GM12878 (cell line): Measurements from ENCODE around the gene NCF2. TPM values are rescaled to one million over a fixed set of nuclear protein-coding genes. Genes with fewer than 3 reads are reported as not detected.
"Not testable (repeated sequence)": the region's sequence is repeated elsewhere in the genome, so short reads cannot be mapped to it uniquely, and the experiment has no call there.

Experiments
- ATAC-seq: fragments of 200-7000 bp; cut with Tn5 transposase; 3 replicates; pipeline ENCODE4 v1.9.1; 2020; ENCODE audit warnings: mild to moderate bottlenecking, moderate library complexity
- BruUV-seq: library from RNA; stranded (reverse); fragments of 400-500 nt; replicated peaks from 2 replicates; lab custom pipeline; 2021; lab: Mats Ljungman, UMichigan
- CTCF ChIA-PET: fragments of 300-600 bp; sonication (Branson Sonifier 250); formaldehyde crosslinking; extraction: SDS; loops from one replicate; lab custom pipeline; 2021; ENCODE audit warnings: inconsistent platforms; lab: Yijun Ruan, JAX
- POLR2A ChIA-PET: fragments of 350-600 bp; formaldehyde crosslinking; extraction: SDS; loops from one replicate; lab custom pipeline; 2021; ENCODE audit warnings: inconsistent platforms; lab: Charles Lee
- RAD21 ChIA-PET: fragments of 300-600 bp; sonication (Branson Sonifier 250); formaldehyde crosslinking; loops from one replicate; lab custom pipeline; 2023; ENCODE audit warnings: antibody characterized with exemption; ENCODE audit not compliant: unreplicated experiment; lab: Charles Lee
- SMC1A ChIA-PET: fragments of 300-600 bp; sonication (Branson Sonifier 250); formaldehyde crosslinking; loops from one replicate; lab custom pipeline; 2023; ENCODE audit not compliant: unreplicated experiment, uncharacterized antibody; lab: Charles Lee
- DNase-seq: peaks from one replicate; pipeline ENCODE4 v3.0.0-alpha.2; 2011; ENCODE audit warnings: low read depth, low spot score
- FAIRE-seq: peaks from 3 replicates; lab custom pipeline; 2011; peaks lifted over from hg19 to GRCh38; lab: Jason Lieb, UNC
- H2AFZ ChIP-seq: 2 replicates; pipeline ENCODE4 v1.6.0; 2011; ENCODE audit warnings: low read depth, low read length, control low read depth; ENCODE audit not compliant: control insufficient read depth
- H3K27ac ChIP-seq: 2 replicates; pipeline ENCODE4 v1.5.1; 2011; ENCODE audit warnings: control low read depth; ENCODE audit not compliant: control insufficient read depth, insufficient read depth
- H3K27me3 ChIP-seq, 2 experiments: replicated peaks in 1 of 2; 2 replicates each; pipeline versions ENCODE4 v1.6.0 to v1.6.1; 2011; ENCODE audit warnings: low read length in 1 of 2; ENCODE audit not compliant: control insufficient read depth in 2 of 2, insufficient read depth in 2 of 2
- H3K36me3 ChIP-seq, 2 experiments: 2 replicates each; pipeline ENCODE4 v1.5.1; 2011; ENCODE audit warnings: low read length in 1 of 2; ENCODE audit not compliant: control insufficient read depth in 2 of 2, insufficient read depth in 2 of 2
- H3K4me1 ChIP-seq: 2 replicates; pipeline ENCODE4 v1.6.1; 2011; ENCODE audit warnings: mild to moderate bottlenecking, low read length, moderate library complexity, mixed read lengths; ENCODE audit not compliant: control insufficient read depth, insufficient read depth
- H3K4me2 ChIP-seq: 2 replicates; pipeline ENCODE4 v1.6.0; 2011; ENCODE audit warnings: control low read depth; ENCODE audit not compliant: control insufficient read depth, insufficient read depth
- H3K4me3 ChIP-seq: fragments of 200-600 bp; sonication (generic); 2 replicates; pipeline ENCODE4 v1.5.1; 2016
- H3K79me2 ChIP-seq: 2 replicates; pipeline ENCODE4 v1.6.0; 2011; ENCODE audit warnings: low read length; ENCODE audit not compliant: control insufficient read depth, insufficient read depth
- H3K9ac ChIP-seq: 2 replicates; pipeline ENCODE4 v1.8.0; 2011; ENCODE audit warnings: low read length, control low read depth, mixed read lengths; ENCODE audit not compliant: control insufficient read depth, insufficient read depth
- H3K9me3 ChIP-seq: replicated peaks from 3 replicates; pipeline ENCODE4 v1.5.1; 2011; ENCODE audit warnings: mild to moderate bottlenecking, low read length; ENCODE audit not compliant: control insufficient read depth, insufficient read depth
- H4K20me1 ChIP-seq: 2 replicates; pipeline ENCODE4 v1.6.0; 2011; ENCODE audit not compliant: control insufficient read depth, insufficient read depth
- EZH2 ChIP-seq: IDR thresholded peaks from 2 replicates; pipeline ENCODE4 v1.6.1; 2012; ENCODE audit warnings: low read depth, mild to moderate bottlenecking, control low read depth, inconsistent platforms, low read length, borderline replicate concordance; ENCODE audit not compliant: control insufficient read depth
- PKNOX1 ChIP-seq: fragments of 450-650 bp; IDR thresholded peaks from 2 replicates; pipeline ENCODE4 v1.6.1; 2016; ENCODE audit warnings: mild to moderate bottlenecking
- POLR2AphosphoS5 ChIP-seq: IDR thresholded peaks from 2 replicates; pipeline ENCODE4 v1.6.1; 2011; ENCODE audit warnings: mild to moderate bottlenecking, low read length, inconsistent platforms
- RAD51 ChIP-seq: fragments of 450-650 bp; IDR thresholded peaks from 2 replicates; pipeline ENCODE4 v1.6.1; 2016; ENCODE audit warnings: moderate library complexity, mild to moderate bottlenecking, inconsistent platforms
- SIN3A ChIP-seq: IDR thresholded peaks from 2 replicates; pipeline ENCODE4 v1.6.1; 2012; ENCODE audit warnings: low read depth, low read length, improper control_type of control experiment
- WGBS: methylation state at CpG from one replicate; pipeline ENCODE4 v1.1.6; 2016; ENCODE audit warnings: low lambda C conversion rate; ENCODE audit not compliant: insufficient replicate concordance, insufficient coverage; ENCODE audit errors: missing lambda C conversion rate; 5-methylcytosine and 5-hydroxymethylcytosine counted together
- in situ Hi-C: fragments of 300-500 bp; cut with MboI; formaldehyde crosslinking; loops from 9 replicates; pipeline ENCODE4 v1.14.3; 2018; ENCODE audit warnings: mixed read lengths
- intact Hi-C: fragments of 100-400 bp; cut with micrococcal nuclease; formaldehyde crosslinking; loops from one replicate; pipeline ENCODE4 v1.14.2; 2022; ENCODE audit not compliant: unreplicated experiment
- polyA plus RNA-seq, 11 experiments: library from polyadenylated mRNA; depleted of rRNA in 4 of 11; unstranded in 6 of 11; stranded (reverse) in 5 of 11; fragments of >200 nt; fragmentation: Nextera tagmentation in 4 of 11; fragmentation: Illumina TruSeq in 1 of 11; extraction: Ambion mirVana in 4 of 11; extraction: Trizol in 1 of 11; gene quantifications; 1 replicate in 1 of 11; 2 replicates in 10 of 11; pipeline versions ENCODE4 v1.2.1 to v1.2.3, GENCODE V29; 2011 to 2016; ENCODE audit warnings: inconsistent platforms in 2 of 11, missing spikeins in 2 of 11, low read depth in 1 of 11
- total RNA-seq, 4 experiments: library from RNA; depleted of rRNA in 3 of 4; stranded (reverse); fragments of >200 nt in 3 of 4; fragmentation: Illumina TruSeq in 1 of 4; extraction: Trizol in 1 of 4; gene quantifications; 2 replicates each; pipeline versions ENCODE4 v1.2.1 to v1.2.3, GENCODE V29; 2013 to 2021

The NCF2 gene
- total and polyA plus RNA-seq, 10 of the 15 experiments (the other 5 are each of a cell fraction or from before 2014, with no cell fraction given), result 31.4 to 256 (median 77.1) TPM

GRCh38 chr1:183630748-183631147 is 40.5 kb upstream of the NCF2 start (continued):
- TF ChIP-seq RAD51 (peak; percentile 69), EZH2 (no peak), PKNOX1 (no peak)
- TF ChIP-seq, all 136 proteins: peak for 4

DNA sequence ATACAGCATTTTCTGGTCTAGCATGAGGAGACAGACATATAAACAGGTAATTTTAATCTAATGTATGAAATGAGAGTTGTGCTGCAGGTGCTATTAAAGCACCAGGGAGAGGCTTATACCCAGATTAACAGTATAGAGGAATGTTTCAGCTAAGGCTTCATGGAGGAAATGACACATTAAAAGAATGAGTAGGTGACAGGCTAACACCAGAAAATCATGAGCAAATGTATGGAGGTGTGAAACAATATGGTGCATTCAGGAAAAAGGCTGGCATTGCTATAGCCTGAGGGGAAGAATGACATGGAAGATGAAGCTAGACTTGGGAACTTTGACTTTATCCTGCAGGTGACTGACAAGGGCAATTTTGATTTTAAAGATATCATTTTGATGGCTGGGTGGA is 38.3 kb upstream of the NCF2 start:
- RAD21 ChIA-PET, result interaction anchor here (0.5 to 1.9 kb wide), 9 partner anchors 9 to 367 kb away, joined by 3 to 5 read pairs (median 3); no protein-coding TSS in a partner anchor
- 0 out of 2 replicates have a peak, but pooled peaks have one; percentile 29 for TF ChIP-seq POLR2AphosphoS5
- TF ChIP-seq SIN3A, result no peak
- TF ChIP-seq, all 136 proteins: peak for 1
- no peak overlapping the region; the same call in 1 of the 2 replicates for H3K27ac ChIP-seq
- FAIRE-seq, result no peak
- no peak overlapping the region for H3K9ac ChIP-seq
- BruUV-seq, result no TSS peak
- intact Hi-C loops, result no loop called here
- no peak overlapping the region for H3K4me3 ChIP-seq
- H3K79me2 ChIP-seq, result peaks cover 58% of the 10 kb centered on the region
- CTCF ChIA-PET, result interaction anchor here (0.7 to 5.8 kb wide), 9 partner anchors 9 to 287 kb away, joined by 3 to 30 read pairs (median 5); no protein-coding TSS in a partner anchor
- ATAC-seq, result 0 out of 3 replicates have a peak, but pooled peaks have one; percentile 3
- DNase-seq, result no peak
- H4K20me1 ChIP-seq, result no peaks in the 10 kb centered on the region
- peaks cover 4 to 30% of the 10 kb centered on the region in 2 experiments for H3K36me3 ChIP-seq
- SMC1A ChIA-PET, result interaction anchor here (0.5 to 2.2 kb wide), 14 partner anchors 9 to 288 kb away, joined by 3 to 8 read pairs (median 4); partner anchors contain the start of genes APOBEC4 and NCF2
- H3K4me1 ChIP-seq, result no peaks in the 10 kb centered on the region; the same call in 1 of the 2 replicates
- H3K9me3 ChIP-seq, result no peaks in the 10 kb centered on the region
- in situ Hi-C loops, result loop anchor here (10.0 kb wide), 1 partner anchor 154 kb away; the partner anchor contains the start of gene SMG7
- H3K27me3 ChIP-seq, result no peaks in the 10 kb centered on the region
- POLR2A ChIA-PET, result interaction anchor here (1.4 to 1.5 kb wide), 2 partner anchors 24 to 49 kb away, joined by 3 to 4 read pairs; no protein-coding TSS in a partner anchor
- H2AFZ ChIP-seq, result no peak overlapping the region
- H3K4me2 ChIP-seq, result peak overlapping the region; percentile 41

DNA sequence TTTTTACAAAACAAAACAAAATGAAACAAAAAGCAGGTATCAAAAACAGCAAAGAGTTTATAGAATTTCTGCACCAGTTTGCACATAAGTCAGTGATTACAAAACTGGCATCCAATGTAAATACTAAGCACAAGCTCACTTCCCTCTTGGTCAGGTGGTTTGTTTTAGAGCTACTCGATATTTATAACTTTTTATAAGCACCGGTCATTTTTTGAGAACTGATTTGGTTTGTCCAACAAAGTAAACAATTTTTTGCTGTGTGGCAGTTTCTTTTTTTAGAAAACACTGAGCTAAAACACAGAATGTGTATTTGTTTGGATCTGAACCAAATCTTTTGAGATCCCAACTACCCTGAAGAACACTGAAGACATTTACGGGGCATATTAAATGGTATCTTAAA is 36.0 kb upstream of the NCF2 start:
- TSS peak; percentile 40 for BruUV-seq
- FAIRE-seq, H3K27me3 ChIP-seq, H3K4me1 ChIP-seq, intact Hi-C loops, DNase-seq, ATAC-seq, H3K4me2 ChIP-seq, H3K9ac ChIP-seq, H3K9me3 ChIP-seq, H2AFZ ChIP-seq, H3K27ac ChIP-seq, H4K20me1 ChIP-seq, H3K4me3 ChIP-seq: not testable (repeated sequence)
- 28% methylated on average over 3 of the region's 3 CpGs for WGBS
- ChIA-PET CTCF (interaction anchor here (1.0 to 5.8 kb wide), 11 partner anchors 9 to 291 kb away, joined by 3 to 30 read pairs (median 5); no protein-coding TSS in a partner anchor), RAD21 (interaction anchor here (0.9 to 2.7 kb wide), 11 partner anchors 16 to 664 kb away, joined by 3 to 15 read pairs (median 6); no protein-coding TSS in a partner anchor), POLR2A (interaction anchor here (0.8 to 1.3 kb wide), 3 partner anchors 9 to 344 kb away, joined by 3 to 4 read pairs (median 3); partner anchors contain the start of gene ARPC5), SMC1A (interaction anchor here (0.6 to 2.7 kb wide), 18 partner anchors 8 to 289 kb away, joined by 3 to 14 read pairs (median 5); partner anchors contain the start of gene APOBEC4)
- H3K36me3 ChIP-seq, result peaks cover 4 to 38% of the 10 kb centered on the region in 2 experiments
- in situ Hi-C loops, result loop anchor here (10.0 kb wide), 1 partner anchor 151 kb away; the partner anchor contains the start of gene SMG7
- H3K79me2 ChIP-seq, result peaks cover 36% of the 10 kb centered on the region
